GM08714 (cell line): ENCODE results near the gene NDUFA8.
"Not testable (repeated sequence)": the region's sequence is repeated elsewhere in the genome, so short reads cannot be mapped to it uniquely, and the experiment has no call there.

Experiments used
- H3K4me3 ChIP-seq: fragments of 200-500 bp; sonication (Bioruptor generic); 2 replicates; pipeline ENCODE4 v1.5.1; 2014; ENCODE audit warnings: mild to moderate bottlenecking, low read length, inconsistent platforms
- ZNF274 ChIP-seq: IDR thresholded peaks from 2 replicates; pipeline ENCODE4 v1.6.1; 2012; ENCODE audit warnings: mild to moderate bottlenecking, low read depth, low read length

Gene NDUFA8

DNA sequence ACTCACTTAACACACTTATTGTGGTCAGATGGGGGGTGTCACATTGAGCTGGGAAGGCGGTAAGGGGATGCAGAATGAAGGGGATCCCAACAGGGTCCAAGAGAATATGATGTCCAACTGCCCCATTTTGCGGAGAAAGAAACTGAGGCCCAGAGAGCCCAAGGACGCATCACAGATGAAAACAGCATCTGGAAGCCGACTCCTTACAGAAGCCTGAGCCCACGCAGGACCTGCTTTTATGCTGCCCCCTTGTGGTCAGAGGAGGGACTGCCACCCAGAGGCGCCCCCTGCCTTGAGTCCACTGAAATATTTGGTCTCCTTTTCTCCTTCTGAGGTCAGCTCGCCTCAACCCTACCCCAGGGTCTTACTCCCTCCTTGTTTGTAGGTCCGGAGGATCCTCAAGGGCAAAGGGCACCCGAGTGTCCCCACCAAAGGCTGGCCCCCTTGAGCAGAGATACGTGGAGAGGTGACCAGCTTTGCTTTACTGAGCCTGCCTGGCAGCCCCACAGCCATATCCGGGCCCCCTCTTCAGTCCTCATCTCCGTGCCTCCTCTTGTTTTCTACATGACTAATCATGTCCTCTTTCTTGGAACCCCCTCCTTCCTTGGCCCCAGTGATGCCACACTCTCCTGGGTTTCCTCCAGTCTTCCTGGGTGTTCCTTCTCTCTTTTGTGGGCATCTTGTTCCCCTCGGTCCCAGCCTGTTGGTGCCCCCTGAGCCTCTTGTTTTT lies 36.5 kb downstream of the NDUFA8 start:
- TF ChIP-seq ZNF274, result no peak
- no peak overlapping the region for H3K4me3 ChIP-seq

DNA sequence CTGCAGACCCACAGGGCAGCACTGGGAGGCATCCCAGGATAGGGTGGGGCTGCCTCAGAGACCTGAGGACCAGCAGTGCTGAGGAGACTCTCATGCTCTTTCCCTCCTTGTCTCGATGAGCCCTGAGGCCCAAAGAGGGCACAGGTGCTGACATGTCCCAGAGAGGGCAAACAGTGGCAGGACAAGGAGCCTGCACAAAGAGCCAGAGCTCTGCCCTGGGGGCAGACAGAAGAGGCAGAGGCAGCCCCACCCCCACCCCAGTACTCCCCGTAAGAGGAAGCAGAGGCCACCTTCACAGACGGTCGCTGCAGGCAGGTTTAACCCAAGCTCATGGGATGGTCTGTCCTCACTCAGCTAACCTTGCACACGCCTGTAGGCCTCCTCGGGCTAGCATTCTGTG lies 37.1 kb downstream of the NDUFA8 start:
- TF ChIP-seq ZNF274, result no peak
- H3K4me3 ChIP-seq, result no peak overlapping the region

DNA sequence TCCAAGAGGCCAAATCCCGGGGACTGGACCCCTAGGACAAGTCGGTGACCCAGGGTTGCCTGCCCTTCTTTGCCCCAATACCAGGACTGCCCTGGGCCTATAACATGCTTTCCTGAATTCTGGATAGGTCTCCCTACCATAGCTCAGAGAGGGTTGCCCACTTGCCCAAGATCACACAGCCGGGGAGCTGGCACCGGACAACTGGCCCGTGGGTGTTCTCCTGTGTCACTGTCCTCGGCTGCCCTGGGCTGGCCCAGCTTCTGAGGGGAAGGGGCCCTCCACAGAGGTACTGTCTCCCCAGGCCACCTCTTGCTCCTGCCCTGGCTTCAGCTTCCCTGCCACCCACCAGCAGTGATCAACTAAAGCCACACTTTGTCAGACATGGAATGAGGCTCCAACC lies 37.6 kb downstream of the NDUFA8 start:
- no peak for TF ChIP-seq ZNF274
- H3K4me3 ChIP-seq, result no peak overlapping the region

DNA sequence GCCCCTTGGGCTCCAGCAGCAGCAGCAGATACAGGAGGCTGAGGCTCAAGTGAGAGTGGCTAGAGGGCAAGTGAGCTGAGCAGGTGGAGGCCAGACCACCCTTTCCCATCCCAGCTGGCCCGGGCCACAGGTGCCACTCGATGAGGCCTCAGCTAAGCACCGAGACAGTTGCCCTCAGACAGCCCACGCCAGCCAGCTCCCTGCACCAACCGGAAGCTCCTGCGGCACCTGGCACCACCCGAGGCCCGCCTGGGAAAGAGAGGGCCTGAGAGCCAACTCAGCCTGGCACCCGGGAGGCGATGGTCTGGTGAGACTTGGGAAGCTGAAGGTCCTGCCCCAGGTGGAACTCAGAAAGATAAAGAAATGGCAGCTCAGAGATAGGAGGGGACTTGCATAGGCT lies 38.2 kb downstream of the NDUFA8 start:
- TF ChIP-seq ZNF274, result no peak
- H3K4me3 ChIP-seq, result no peak overlapping the region

DNA sequence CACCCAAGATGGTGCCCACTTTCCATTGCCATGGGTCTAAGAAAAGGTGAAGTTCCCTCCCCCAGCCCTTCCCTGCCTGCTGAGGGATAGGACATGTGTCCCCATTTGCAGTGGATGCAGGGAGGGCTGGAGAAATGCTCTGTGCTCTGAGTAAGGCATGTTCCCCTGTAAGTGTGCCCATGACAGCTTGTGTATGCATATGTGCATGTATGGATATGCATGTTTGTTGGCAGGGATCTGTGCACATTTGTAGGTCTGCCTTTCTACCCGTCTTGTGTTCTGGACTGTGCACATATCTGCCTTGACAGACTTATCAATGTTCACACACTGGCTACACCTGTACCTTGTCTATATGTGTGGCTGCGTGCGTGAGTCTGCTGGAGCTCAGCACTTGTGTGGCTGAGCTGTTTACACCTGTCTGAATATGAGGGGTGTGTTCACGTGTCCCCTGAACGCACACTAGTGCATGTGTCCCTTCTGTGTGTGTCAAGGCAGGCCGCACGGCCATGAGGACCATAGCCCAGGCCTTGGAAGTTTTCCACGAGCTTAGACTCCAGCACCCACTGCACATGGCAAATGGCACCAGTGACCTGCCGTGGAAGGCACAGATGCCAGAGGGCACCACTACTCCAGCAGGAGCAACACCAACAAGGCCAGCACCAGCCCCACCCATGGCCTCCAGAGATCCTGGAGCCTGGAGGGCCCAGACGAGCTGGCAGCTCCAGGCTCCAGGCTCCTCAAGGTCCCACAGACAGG lies 39.1 kb downstream of the NDUFA8 start:
- TF ChIP-seq ZNF274, result no peak

DNA sequence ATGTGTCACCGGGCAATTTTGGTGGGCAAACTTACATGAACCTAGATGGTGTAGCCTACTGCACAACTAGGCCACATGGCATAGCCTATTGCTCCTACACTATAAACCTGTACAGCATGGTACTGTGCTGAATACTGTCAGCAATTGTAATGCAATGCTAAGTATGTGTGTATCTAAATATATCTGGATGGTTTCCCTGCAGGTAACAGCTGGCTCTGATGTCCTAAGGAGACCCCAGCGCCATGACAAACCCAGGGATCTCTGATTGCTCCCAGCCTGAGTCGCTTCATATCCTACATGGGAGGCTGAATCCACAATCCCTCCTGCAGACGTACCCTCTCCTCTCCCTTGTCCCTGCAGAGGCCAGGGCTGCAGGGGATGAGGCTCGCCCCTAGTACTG lies 39.9 kb downstream of the NDUFA8 start:
- H3K4me3 ChIP-seq, result no peak overlapping the region
- TF ChIP-seq ZNF274, result no peak

More for the DNA sequence above, 39.1 kb downstream of the NDUFA8 start:
- H3K4me3 ChIP-seq, result no peak overlapping the region

DNA sequence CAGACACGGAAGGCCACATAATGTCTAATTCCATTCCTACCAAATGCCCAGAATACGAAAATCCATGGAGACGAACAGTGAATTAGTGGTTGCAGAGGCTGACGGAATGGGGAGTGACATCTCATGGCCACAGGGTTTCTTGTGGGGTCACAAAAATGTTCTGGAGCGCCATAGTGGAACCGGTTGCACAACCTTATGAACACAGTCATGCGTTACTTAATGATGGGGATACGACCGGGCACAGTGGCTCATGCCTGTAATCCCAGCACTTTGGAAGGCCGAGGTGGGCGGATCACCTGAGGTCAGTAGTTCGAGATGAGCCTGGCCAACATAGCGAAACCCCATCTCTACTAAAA lies 40.4 kb downstream of the NDUFA8 start:
- TF ChIP-seq ZNF274, result no peak
- no peak overlapping the region for H3K4me3 ChIP-seq

DNA sequence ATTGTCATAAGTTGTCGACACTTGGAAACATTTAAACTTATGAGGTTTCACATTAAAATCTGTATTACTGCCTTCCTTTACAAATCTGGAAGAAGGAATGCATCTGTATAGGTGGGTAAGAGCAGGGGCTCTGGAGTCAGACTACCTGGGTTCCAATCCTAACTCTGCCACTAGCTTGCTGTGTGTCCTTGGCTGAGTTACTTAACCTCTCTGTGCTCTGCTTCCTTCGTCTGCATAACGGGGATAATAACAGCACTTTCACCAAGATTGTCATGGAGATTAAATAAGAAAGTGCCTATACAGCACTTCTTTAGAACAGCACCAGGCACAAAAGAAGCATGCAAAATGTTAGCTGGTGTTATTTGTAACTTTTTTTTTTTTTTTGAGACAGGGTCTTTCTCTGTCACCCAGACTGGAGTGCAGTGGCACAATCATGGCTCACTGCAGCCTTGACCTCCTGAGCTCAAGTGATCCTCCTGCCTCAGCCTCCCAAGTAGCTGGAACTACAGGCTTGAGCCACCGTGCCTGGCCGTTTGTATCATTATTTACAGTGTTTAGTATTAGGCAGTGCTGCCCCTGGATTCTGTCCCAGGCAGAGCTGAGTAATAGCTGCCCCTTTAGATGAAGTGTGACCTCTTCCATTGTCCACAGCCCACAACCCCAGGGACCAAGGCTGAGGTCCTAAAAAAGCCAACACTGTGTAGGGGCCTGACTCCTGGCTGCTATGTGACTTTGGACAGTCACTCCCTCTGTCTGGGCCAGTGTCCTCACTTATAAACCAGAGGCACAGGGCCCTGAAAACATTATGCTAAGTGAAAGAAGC lies 41.0 kb downstream of the NDUFA8 start:
- TF ChIP-seq ZNF274, result no peak
- H3K4me3 ChIP-seq, result no peak overlapping the region

DNA sequence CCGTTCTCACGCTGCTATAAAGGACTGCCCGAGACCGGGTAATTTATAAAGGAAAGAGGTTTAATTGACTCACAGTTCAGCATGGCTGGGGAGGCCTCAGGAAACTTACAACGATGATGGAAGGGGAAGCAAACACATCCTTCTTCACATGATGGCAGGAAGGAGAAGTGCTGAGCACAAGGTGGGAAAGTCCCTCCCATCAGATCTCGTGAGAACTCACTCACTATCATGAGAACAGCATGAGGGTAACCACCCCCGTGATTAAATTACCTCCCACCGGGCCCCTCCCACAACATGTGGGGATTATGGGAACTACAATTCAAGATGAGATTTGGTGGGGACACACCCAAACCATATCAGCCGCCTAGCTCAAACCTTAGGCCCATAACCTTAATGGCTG lies 42.3 kb downstream of the NDUFA8 start:
- H3K4me3 ChIP-seq, result not testable (repeated sequence)

DNA sequence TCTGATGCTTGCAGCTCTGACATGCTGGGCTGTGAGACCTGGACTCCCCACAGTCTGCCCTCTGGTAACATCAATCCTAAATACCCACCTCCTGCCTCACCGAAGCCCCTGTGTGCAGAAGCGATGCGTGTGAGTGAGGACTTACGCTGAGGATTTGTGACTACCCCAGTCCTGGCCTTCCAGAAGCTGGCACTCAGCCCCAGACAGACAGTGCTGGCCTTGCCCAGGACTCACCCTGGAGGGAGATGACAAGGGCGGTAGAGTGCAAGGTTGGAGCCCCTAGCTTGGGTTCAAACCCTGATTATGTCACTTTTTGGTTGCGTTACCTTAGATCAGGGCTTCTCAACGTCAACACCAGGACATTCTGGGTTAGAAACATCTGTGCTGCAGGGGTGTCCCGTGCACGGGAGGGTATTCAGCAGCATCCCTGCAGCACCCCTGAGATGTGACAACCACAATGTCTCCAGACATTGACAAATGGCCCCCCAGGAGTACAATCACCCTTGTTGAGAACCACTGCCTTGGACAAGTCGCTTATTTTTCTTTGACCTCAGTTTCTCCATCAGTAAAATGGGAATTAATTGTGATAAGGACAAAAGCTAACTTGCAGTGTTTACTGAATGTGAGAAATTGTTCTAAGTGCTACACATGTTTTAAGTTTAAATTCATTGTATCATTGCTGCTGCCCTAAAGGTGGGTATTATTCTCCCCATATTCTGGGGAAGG lies 43.0 kb downstream of the NDUFA8 start:
- no peak overlapping the region for H3K4me3 ChIP-seq
- no peak for TF ChIP-seq ZNF274

DNA sequence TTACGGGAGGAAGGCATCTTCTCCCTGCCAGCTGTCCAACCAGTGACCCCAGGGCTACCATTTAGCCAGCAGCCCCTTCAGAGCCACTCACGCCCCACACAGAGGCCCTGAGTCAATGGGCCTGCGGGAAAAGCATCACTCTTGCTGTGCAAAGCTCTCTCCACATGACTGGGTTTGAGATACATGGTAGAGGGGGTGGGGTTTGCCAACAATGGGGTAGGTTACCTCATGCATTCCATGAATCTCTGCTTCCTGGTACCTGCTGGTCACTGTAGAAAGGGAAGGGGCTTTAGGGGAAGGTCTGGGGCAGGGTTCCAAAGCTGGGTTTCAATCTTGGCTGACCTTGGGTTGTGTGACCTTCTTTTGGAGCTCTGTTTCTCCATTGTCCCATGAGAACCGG lies 43.5 kb downstream of the NDUFA8 start:
- no peak overlapping the region for H3K4me3 ChIP-seq
- no peak for TF ChIP-seq ZNF274

DNA sequence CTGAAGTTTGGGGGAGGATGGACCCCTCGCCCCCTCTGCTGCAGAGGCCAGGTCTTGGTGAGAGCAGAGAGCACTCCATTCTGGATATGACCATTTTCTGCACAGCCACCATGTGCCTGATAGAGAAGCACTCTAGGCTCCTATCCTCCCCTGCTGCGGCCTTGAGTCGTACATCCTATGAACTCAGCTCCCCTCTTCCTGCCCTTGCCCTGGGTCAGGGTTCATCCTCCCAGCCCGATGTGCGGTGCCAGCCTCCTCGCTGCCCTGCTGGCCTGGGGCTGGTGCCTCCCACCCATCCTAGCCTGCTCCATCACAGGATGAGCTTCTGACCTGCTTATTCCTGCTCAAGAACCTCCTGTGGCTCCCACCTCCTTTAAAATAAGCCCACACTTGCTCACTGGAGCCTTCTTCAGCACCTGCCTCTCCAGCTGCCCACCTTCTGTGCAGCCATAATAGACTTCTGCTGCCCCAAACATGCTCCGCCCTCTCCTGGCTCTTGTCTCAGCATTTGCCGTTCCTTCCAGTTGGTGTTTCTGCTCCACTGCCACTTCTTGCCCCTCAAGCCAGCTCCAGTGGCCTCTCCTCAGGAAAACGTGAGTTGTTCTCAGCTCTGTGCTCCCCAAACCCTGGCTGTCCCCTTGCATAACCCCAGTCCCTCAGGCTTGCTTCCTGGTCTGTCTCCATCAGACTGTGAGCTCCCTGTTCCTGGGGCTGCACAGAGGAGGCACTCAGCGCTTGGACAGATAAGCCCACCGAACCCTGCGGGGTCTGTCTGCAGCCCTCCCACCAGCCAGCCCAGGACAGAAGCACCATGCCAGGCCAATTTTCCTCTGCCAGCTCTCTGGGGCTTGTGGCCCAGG lies 44.2 kb downstream of the NDUFA8 start:
- no peak for TF ChIP-seq ZNF274

DNA sequence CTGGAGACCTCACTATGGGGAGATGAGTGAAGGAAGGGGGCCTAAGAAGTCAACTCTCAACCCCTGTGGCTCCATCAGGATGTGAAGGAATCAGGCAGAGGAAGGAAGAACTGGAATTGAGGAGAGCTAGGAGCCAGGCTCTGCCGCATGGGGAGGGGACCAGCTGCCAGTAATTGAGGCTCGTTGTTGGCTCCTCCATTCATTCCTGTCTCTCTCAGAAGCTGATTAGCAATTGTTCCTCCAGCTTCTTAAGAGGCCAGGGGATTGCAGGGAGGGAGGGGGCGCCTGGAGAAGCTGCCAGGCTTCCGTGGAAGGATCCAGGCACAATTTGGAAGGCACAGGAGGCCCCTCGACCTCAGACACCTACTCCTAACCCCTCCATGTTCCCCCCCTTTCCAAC lies 46.0 kb downstream of the NDUFA8 start:
- no peak overlapping the region for H3K4me3 ChIP-seq
- no peak for TF ChIP-seq ZNF274

More for the DNA sequence above, 44.2 kb downstream of the NDUFA8 start:
- no peak overlapping the region for H3K4me3 ChIP-seq
